MCF 10A (cell line): Measurements from ENCODE around the gene TBKBP1. TPM values are rescaled to one million over a fixed set of nuclear protein-coding genes. Genes with fewer than 3 reads are reported as not detected.

Experiments used
- BruUV-seq: library from RNA; stranded (reverse); fragments of 400-500 nt; replicated peaks from 2 replicates; lab custom pipeline; 2021; lab: Mats Ljungman, UMichigan
- CTCF ChIA-PET: fragments of 300-600 bp; sonication (Branson Sonifier 250); formaldehyde crosslinking; extraction: SDS; loops from one replicate; lab custom pipeline; 2021; ENCODE audit warnings: antibody characterized with exemption, inconsistent platforms; lab: Yijun Ruan, JAX
- POLR2A ChIA-PET: fragments of 300-600, 350-650 bp; sonication (Branson Sonifier 250); formaldehyde crosslinking; extraction: SDS; loops from one replicate; lab custom pipeline; 2020; ENCODE audit warnings: antibody characterized with exemption, inconsistent platforms; lab: Yijun Ruan, JAX
- DNase-seq: peaks from one replicate; pipeline ENCODE4 v3.0.0-alpha.2; 2018; ENCODE audit not compliant: unreplicated experiment
- H3K27ac Mint-ChIP-seq: one replicate; pipeline ENCODE4 v1.8.0; 2022; ENCODE audit warnings: mild to moderate bottlenecking, low read depth, mixed read lengths; ENCODE audit not compliant: unreplicated experiment
- H3K27me3 Mint-ChIP-seq: one replicate; pipeline ENCODE4 v1.8.0; 2022; ENCODE audit warnings: mixed read lengths; ENCODE audit not compliant: insufficient read depth, unreplicated experiment
- H3K36me3 Mint-ChIP-seq: one replicate; pipeline ENCODE4 v1.8.0; 2022; ENCODE audit warnings: mild to moderate bottlenecking, moderate library complexity, mixed read lengths; ENCODE audit not compliant: insufficient read depth, unreplicated experiment
- H3K4me1 Mint-ChIP-seq: one replicate; pipeline ENCODE4 v1.8.0; 2022; ENCODE audit warnings: mixed read lengths; ENCODE audit not compliant: insufficient read depth, unreplicated experiment
- H3K4me3 Mint-ChIP-seq: one replicate; pipeline ENCODE4 v1.8.0; 2022; ENCODE audit warnings: mild to moderate bottlenecking, moderate library complexity, mixed read lengths; ENCODE audit not compliant: unreplicated experiment
- H3K9me3 Mint-ChIP-seq: one replicate; pipeline ENCODE4 v1.8.0; 2022; ENCODE audit warnings: mixed read lengths; ENCODE audit not compliant: unreplicated experiment
- CTCF ChIP-seq: fragments of 200-600 bp; IDR thresholded peaks from one replicate; pipeline ENCODE4 v1.8.0; 2022; ENCODE audit warnings: antibody characterized with exemption, mild to moderate bottlenecking; ENCODE audit not compliant: unreplicated experiment
- intact Hi-C: fragments of 100-400 bp; cut with micrococcal nuclease; formaldehyde crosslinking; loops from 2 replicates; pipeline ENCODE4 v1.14.1; 2022
- total RNA-seq: library from RNA; stranded (reverse); gene quantifications from 2 replicates; pipeline ENCODE4 v1.2.3, GENCODE V29; 2022

Gene TBKBP1
- total RNA-seq, 1 experiment from 2014 or later, result 0.40 TPM

GRCh38 chr17:47704116-47704515, 10.2 kb downstream of the TBKBP1 start:
- Mint-ChIP-seq H3K27me3 (peaks cover 43% of the 10 kb centered on the region), H3K4me3 (no peak overlapping the region), H3K9me3 (no peaks in the 10 kb centered on the region), H3K4me1 (peaks cover 8% of the 10 kb centered on the region), H3K36me3 (no peaks in the 10 kb centered on the region), H3K27ac (no peak overlapping the region)
- no peak for DNase-seq
- ChIA-PET CTCF (no interaction called here), POLR2A (no interaction called here)
- TF ChIP-seq CTCF, result no peak
- intact Hi-C loops, result no loop called here
- no TSS peak for BruUV-seq

- CTCF ChIA-PET, result no interaction called here
- POLR2A ChIA-PET, result no interaction called here
Measured at GRCh38 chr17:47704736-47705135, 10.8 kb downstream of the TBKBP1 start.

GRCh38 chr17:47705536-47706530, 11.9 kb downstream of the TBKBP1 start:
- Mint-ChIP-seq H3K9me3 (no peaks in the 10 kb centered on the region), H3K36me3 (no peaks in the 10 kb centered on the region), H3K27me3 (peaks cover 43% of the 10 kb centered on the region), H3K4me3 (no peak overlapping the region), H3K4me1 (peaks cover 8% of the 10 kb centered on the region), H3K27ac (no peak overlapping the region)
- no TSS peak for BruUV-seq
- intact Hi-C loops, result no loop called here
- no peak for DNase-seq
- POLR2A ChIA-PET, result no interaction called here
- CTCF ChIA-PET, result interaction anchor here (0.6 to 1.0 kb wide), 2 partner anchors 43 to 772 kb away, joined by 3 to 5 read pairs; no protein-coding TSS in a partner anchor
- no peak for TF ChIP-seq CTCF

More at GRCh38 chr17:47704736-47705135, 10.8 kb downstream of the TBKBP1 start:
- Mint-ChIP-seq H3K4me1 (peaks cover 8% of the 10 kb centered on the region), H3K27me3 (peaks cover 43% of the 10 kb centered on the region), H3K27ac (no peak overlapping the region), H3K4me3 (no peak overlapping the region), H3K9me3 (no peaks in the 10 kb centered on the region), H3K36me3 (no peaks in the 10 kb centered on the region)
- intact Hi-C loops, result no loop called here
- no peak for TF ChIP-seq CTCF
- DNase-seq, result no peak
- BruUV-seq, result no TSS peak

GRCh38 chr17:47707056-47707804, 13.3 kb downstream of the TBKBP1 start:
- POLR2A ChIA-PET, result interaction anchor here (0.6 kb wide), 1 partner anchor 111 kb away, joined by 3 read pairs; no protein-coding TSS in a partner anchor
- DNase-seq, result no peak
- H3K4me3 Mint-ChIP-seq, result no peak overlapping the region
- H3K4me1 Mint-ChIP-seq, result peaks cover 8% of the 10 kb centered on the region
- no peak overlapping the region for H3K27ac Mint-ChIP-seq
- CTCF ChIA-PET, result interaction anchor here (1.0 to 1.4 kb wide), 4 partner anchors 8 to 97 kb away, joined by 3 to 5 read pairs (median 4); no protein-coding TSS in a partner anchor
- no peak for TF ChIP-seq CTCF
- BruUV-seq, result no TSS peak
- no peaks in the 10 kb centered on the region for H3K36me3 Mint-ChIP-seq
- H3K9me3 Mint-ChIP-seq, result no peaks in the 10 kb centered on the region
- intact Hi-C loops, result no loop called here
- H3K27me3 Mint-ChIP-seq, result peaks cover 33% of the 10 kb centered on the region
